ENCODE results near the gene MVK. TPM values are rescaled to one million over a fixed set of nuclear protein-coding genes. Genes with fewer than 3 reads are reported as not detected.

The MVK gene
- total RNA-seq, 4 donors from 2014 or later = 20.9 to 52.0 (median 30.5) TPM

DNA sequence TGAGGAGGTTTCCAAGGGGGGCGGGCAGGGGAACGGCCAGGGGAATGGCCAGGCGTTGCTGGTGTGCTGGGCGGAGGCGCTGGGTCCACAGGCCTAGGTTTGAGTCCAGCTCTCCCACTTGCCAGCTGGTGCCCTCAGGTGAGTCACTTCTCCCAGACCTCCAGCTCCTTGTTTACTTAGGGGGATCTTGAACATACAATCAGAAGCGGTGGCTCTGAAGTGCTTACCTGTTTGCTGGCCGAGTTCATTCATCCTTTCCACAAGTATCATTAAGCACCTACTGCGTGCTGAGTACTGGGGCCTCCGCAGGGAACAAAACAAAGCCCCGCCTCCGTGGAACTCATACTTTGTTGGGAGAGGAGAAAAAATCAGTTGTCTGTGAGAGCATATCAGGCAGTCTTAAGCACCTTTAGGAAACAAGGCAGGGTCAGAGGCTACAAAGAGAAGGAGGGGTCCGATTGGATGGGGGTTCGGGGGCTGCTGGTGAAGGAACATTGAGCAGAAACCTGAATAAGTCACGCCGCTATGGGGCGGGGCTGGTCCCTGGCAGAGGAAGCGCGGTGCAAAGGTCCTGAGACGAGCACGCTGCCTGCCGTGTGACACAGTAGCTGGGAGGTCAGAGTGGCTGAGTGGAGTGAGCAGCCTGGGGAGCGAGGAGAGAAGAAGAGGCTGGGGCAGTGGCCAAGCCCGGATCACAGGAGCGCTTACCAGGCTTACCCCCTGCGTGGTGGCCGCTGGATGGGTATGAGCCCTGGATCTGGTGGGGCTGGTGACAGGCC, 15.1 kb downstream of the MVK start:
- H3K4me3 ChIP-seq = no peak overlapping the region
- DNase-seq (ENCODE audit: low spot score in 2 of 2) = no peak
- TF ChIP-seq, protein P1, sequence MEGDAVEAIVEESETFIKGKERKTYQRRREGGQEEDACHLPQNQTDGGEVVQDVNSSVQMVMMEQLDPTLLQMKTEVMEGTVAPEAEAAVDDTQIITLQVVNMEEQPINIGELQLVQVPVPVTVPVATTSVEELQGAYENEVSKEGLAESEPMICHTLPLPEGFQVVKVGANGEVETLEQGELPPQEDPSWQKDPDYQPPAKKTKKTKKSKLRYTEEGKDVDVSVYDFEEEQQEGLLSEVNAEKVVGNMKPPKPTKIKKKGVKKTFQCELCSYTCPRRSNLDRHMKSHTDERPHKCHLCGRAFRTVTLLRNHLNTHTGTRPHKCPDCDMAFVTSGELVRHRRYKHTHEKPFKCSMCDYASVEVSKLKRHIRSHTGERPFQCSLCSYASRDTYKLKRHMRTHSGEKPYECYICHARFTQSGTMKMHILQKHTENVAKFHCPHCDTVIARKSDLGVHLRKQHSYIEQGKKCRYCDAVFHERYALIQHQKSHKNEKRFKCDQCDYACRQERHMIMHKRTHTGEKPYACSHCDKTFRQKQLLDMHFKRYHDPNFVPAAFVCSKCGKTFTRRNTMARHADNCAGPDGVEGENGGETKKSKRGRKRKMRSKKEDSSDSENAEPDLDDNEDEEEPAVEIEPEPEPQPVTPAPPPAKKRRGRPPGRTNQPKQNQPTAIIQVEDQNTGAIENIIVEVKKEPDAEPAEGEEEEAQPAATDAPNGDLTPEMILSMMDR (IDR thresholded peaks at IDR 0.05) = no peak
- TF ChIP-seq POLR2A (IDR thresholded peaks at IDR 0.05) = no peak
- TF ChIP-seq EP300 (IDR thresholded peaks at IDR 0.05) = no peak
- H3K36me3 ChIP-seq = peaks cover 0 to 99% (median 3%) of the 10 kb centered on the region in 3 donors
- no peaks in the 10 kb centered on the region for H3K9me3 ChIP-seq
- no peaks in the 10 kb centered on the region for H3K4me1 ChIP-seq
- no peak overlapping the region for H3K27ac ChIP-seq
- no peaks in the 10 kb centered on the region for H3K27me3 ChIP-seq
- WGBS, 2 donors = 86 to 89% methylated on average over 26 of the region's 26 CpGs

DNA sequence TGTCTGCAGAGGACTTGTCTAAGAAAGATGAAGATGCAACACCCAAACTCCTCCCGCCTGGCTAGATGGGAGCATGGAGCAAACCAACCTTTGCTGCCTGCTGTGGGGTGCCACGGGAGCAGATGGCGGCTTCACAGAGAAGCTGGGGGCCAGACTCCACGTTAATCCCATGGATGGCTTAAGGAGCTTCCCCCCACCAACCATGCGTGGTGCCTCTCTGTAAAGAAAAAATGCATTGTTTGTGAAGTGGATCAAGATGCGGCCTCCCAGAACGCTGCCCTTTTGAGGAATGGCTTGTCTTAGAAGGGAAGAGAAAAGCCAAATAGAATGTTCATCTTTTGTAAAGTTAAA, 15.6 kb downstream of the MVK start:
- H3K27me3 ChIP-seq = no peaks in the 10 kb centered on the region
- H3K4me3 ChIP-seq = no peak overlapping the region
- peaks cover 0 to 99% (median 3%) of the 10 kb centered on the region in 3 donors for H3K36me3 ChIP-seq
- WGBS, 2 donors = 63 to 69% methylated on average over 7 of the region's 7 CpGs
- no peaks in the 10 kb centered on the region for H3K9me3 ChIP-seq
- H3K27ac ChIP-seq = no peak overlapping the region
- H3K4me1 ChIP-seq = no peaks in the 10 kb centered on the region
- TF ChIP-seq EP300 (IDR thresholded peaks at IDR 0.05) (no peak), POLR2A (IDR thresholded peaks at IDR 0.05) (no peak)
- TF ChIP-seq, protein P1 (IDR thresholded peaks at IDR 0.05) = no peak
- no peak for DNase-seq (ENCODE audit: low spot score in 2 of 2)

DNA sequence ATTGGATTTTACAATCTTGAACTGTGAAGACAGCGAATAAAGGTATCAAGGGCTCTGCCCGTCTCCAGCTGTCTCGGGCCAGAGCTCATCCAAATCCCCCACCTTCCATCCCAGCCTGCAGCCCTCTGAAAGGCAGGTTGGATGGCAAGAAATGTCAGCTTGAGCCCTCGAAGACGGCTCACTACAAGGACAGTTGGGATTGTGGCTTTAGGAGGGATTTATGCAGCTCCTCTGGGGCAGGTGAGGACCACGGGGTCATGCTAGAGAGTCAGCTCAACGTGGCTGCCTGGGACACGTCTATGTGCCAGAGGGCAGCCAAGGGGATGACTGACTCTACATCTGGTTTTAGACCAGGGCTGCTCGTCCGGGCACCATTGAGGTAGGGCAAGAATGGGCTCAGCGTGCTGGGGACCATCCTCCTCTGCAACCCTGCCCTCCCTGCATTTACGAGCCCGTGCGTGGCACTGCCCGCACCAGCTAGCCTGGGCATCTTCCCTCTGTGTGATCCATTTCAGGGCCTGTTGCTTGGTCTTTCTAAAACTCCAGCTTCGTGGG, 16.2 kb downstream of the MVK start:
- Histone ChIP-seq H3K27ac (no peak overlapping the region), H3K36me3 (peaks cover 0 to 99% (median 3%) of the 10 kb centered on the region in 3 donors), H3K9me3 (no peaks in the 10 kb centered on the region), H3K27me3 (no peaks in the 10 kb centered on the region), H3K4me1 (no peaks in the 10 kb centered on the region), H3K4me3 (no peak overlapping the region)
- TF ChIP-seq, protein P1 (IDR thresholded peaks at IDR 0.05) = no peak
- no peak for TF ChIP-seq EP300 (IDR thresholded peaks at IDR 0.05)
- TF ChIP-seq POLR2A (IDR thresholded peaks at IDR 0.05) = no peak
- 87 to 92% methylated on average over 16 of the region's 16 CpGs for WGBS, 2 donors
- DNase-seq (ENCODE audit: low spot score in 2 of 2) = no peak

DNA sequence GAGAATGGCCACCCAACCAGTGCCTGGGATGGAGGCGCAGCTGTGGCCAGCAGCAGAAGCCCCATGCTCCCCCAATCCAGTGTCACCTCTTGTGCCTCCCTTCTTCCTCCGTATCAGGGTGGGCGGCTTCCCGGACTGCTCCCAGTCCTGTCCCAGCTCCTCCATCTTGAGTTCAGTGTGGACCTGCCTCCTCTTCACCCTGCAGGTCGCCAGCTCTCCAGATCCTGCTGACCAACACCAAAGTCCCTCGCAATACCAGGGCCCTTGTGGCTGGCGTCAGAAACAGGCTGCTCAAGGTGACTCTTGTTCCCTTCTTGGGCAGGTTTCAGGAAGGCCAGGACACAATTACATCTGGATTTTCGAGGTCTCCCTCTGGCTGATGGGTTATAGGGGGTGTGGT, 17.0 kb downstream of the MVK start:
- no peak overlapping the region for H3K27ac ChIP-seq
- 81 to 91% methylated on average over 8 of the region's 8 CpGs for WGBS, 2 donors
- TF ChIP-seq, protein P1 (IDR thresholded peaks at IDR 0.05) = no peak
- TF ChIP-seq POLR2A (IDR thresholded peaks at IDR 0.05) = no peak
- TF ChIP-seq EP300 (IDR thresholded peaks at IDR 0.05) = no peak
- H3K27me3 ChIP-seq = no peaks in the 10 kb centered on the region
- no peaks in the 10 kb centered on the region for H3K9me3 ChIP-seq
- no peaks in the 10 kb centered on the region for H3K4me1 ChIP-seq
- H3K4me3 ChIP-seq = no peak overlapping the region
- peaks cover 0 to 99% (median 3%) of the 10 kb centered on the region in 3 donors for H3K36me3 ChIP-seq
- DNase-seq (ENCODE audit: low spot score in 2 of 2) = no peak

DNA sequence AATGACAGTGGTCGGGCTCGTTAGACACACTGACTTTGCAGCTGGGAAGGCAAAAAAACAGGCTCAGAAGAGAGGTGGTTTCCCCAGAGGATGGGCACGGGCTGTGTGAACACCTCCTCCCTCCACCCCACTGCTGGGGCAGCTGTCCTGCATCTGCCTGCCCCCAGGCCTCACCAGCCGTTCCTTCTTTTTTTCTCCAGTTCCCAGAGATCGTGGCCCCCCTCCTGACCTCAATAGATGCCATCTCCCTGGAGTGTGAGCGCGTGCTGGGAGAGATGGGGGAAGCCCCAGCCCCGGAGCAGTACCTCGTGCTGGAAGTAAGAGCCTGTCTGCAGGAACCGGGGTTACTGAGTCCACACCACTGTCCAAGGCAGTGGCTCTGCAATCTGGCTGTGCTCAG, 17.4 kb downstream of the MVK start:
- H3K4me1 ChIP-seq = no peaks in the 10 kb centered on the region
- H3K27me3 ChIP-seq = no peaks in the 10 kb centered on the region
- no peak overlapping the region for H3K4me3 ChIP-seq
- no peak for DNase-seq (ENCODE audit: low spot score in 2 of 2)
- no peak for TF ChIP-seq EP300 (IDR thresholded peaks at IDR 0.05)
- TF ChIP-seq, protein P1 (IDR thresholded peaks at IDR 0.05) = no peak
- TF ChIP-seq POLR2A (IDR thresholded peaks at IDR 0.05) = no peak
- H3K27ac ChIP-seq = no peak overlapping the region
- H3K36me3 ChIP-seq = peaks cover 0 to 99% (median 3%) of the 10 kb centered on the region in 3 donors
- H3K9me3 ChIP-seq = no peaks in the 10 kb centered on the region
- 53 to 60% methylated on average over 10 of the region's 10 CpGs for WGBS, 2 donors

Measured in tibial nerve (tissue), 4 donors.